HEK293 (cell line): ENCODE measurements around the gene MAP1S.

Source experiments
- CTCF ChIA-PET: fragments of 350-600 bp; formaldehyde crosslinking; extraction: SDS; loops from one replicate; lab custom pipeline; 2021; ENCODE audit warnings: antibody characterized with exemption; lab: Yijun Ruan, JAX
- POLR2A ChIA-PET: fragments of 300-600 bp; formaldehyde crosslinking; extraction: SDS; loops from one replicate; lab custom pipeline; 2020; ENCODE audit warnings: antibody characterized with exemption, inconsistent platforms; lab: Yijun Ruan, JAX
- H3K27ac ChIP-seq: fragments of 200-500 bp; sonication (Bioruptor generic); 2 replicates; pipeline ENCODE4 v1.5.1; 2014; ENCODE audit warnings: low read depth, low read length, control low read depth, inconsistent platforms; ENCODE audit errors: extremely low read depth
- H3K36me3 ChIP-seq, 2 experiments: fragments of 200-500 bp in 1 of 2; sonication (Bioruptor generic) in 1 of 2; 1 replicate in 1 of 2; 2 replicates in 1 of 2; pipeline ENCODE4 v1.5.1; 2014 to 2017; ENCODE audit warnings: inconsistent platforms in 2 of 2, low read length in 2 of 2; ENCODE audit not compliant: control insufficient read depth in 2 of 2, insufficient read depth in 1 of 2
- H3K4me1 ChIP-seq: fragments of 200-500 bp; sonication (Bioruptor generic); 2 replicates; pipeline ENCODE4 v1.5.1; 2014; ENCODE audit warnings: mild to moderate bottlenecking, low read length, inconsistent platforms; ENCODE audit not compliant: control insufficient read depth, insufficient read depth
- H3K4me3 ChIP-seq: 2 replicates; pipeline ENCODE4 v1.5.1; 2011; ENCODE audit warnings: low read depth, mild to moderate bottlenecking, control low read depth, low read length, moderate library complexity
- H3K9me3 ChIP-seq: fragments of 200-500 bp; sonication (Bioruptor generic); 2 replicates; pipeline ENCODE4 v1.5.1; 2014; ENCODE audit warnings: low read depth, low read length, inconsistent platforms; ENCODE audit not compliant: control insufficient read depth, insufficient read depth
- KLF1 ChIP-seq: fragments of 450-650 bp; formaldehyde crosslinking; IDR thresholded peaks from 2 replicates; pipeline ENCODE4 v1.5.1; 2016; ENCODE audit warnings: missing biosample characterization, missing genetic modification characterization
- KLF9 ChIP-seq: fragments of 450-650 bp; formaldehyde crosslinking; IDR thresholded peaks from 2 replicates; pipeline ENCODE4 v1.5.1; 2016; ENCODE audit warnings: missing biosample characterization, missing genetic modification characterization, low read depth
- SCRT1 ChIP-seq: fragments of 450-650 bp; formaldehyde crosslinking; IDR thresholded peaks from 2 replicates; pipeline ENCODE4 v1.5.1; 2016; ENCODE audit warnings: missing biosample characterization, missing genetic modification characterization, borderline replicate concordance
- SP2 ChIP-seq: fragments of 450-650 bp; formaldehyde crosslinking; IDR thresholded peaks from 2 replicates; pipeline ENCODE4 v1.5.1; 2016; ENCODE audit warnings: missing biosample characterization, missing genetic modification characterization
- SP3 ChIP-seq: fragments of 450-650 bp; formaldehyde crosslinking; IDR thresholded peaks from 2 replicates; pipeline ENCODE4 v1.5.1; 2016; ENCODE audit warnings: missing biosample characterization, missing genetic modification characterization
- ZEB2 ChIP-seq: fragments of 450-650 bp; formaldehyde crosslinking; IDR thresholded peaks from 2 replicates; pipeline ENCODE4 v1.5.1; 2016; ENCODE audit warnings: missing biosample characterization, missing genetic modification characterization
- ZFHX2 ChIP-seq: fragments of 450-650 bp; formaldehyde crosslinking; conservative IDR thresholded peaks from 2 replicates; pipeline ENCODE4 v1.5.1; 2016; ENCODE audit warnings: missing biosample characterization, missing genetic modification characterization
- ZIC2 ChIP-seq: fragments of 450-650 bp; formaldehyde crosslinking; IDR thresholded peaks from 2 replicates; pipeline ENCODE4 v1.5.1; 2016; ENCODE audit warnings: missing biosample characterization, missing genetic modification characterization
- ZNF202 ChIP-seq: fragments of 450-650 bp; formaldehyde crosslinking; IDR thresholded peaks from 2 replicates; pipeline ENCODE4 v1.5.1; 2016; ENCODE audit warnings: missing biosample characterization, missing genetic modification characterization, borderline replicate concordance
- ZNF23 ChIP-seq: fragments of 450-650 bp; formaldehyde crosslinking; IDR thresholded peaks from 2 replicates; pipeline ENCODE4 v1.5.1; 2016; ENCODE audit warnings: missing biosample characterization, missing genetic modification characterization, borderline replicate concordance
- ZNF239 ChIP-seq: fragments of 450-650 bp; formaldehyde crosslinking; IDR thresholded peaks from 2 replicates; pipeline ENCODE4 v1.5.1; 2016; ENCODE audit warnings: missing biosample characterization, missing genetic modification characterization
- ZNF248 ChIP-seq: fragments of 450-650 bp; formaldehyde crosslinking; IDR thresholded peaks from 2 replicates; pipeline ENCODE4 v1.5.1; 2017; ENCODE audit warnings: missing biosample characterization, missing genetic modification characterization
- ZNF341 ChIP-seq: fragments of 450-650 bp; formaldehyde crosslinking; IDR thresholded peaks from 2 replicates; pipeline ENCODE4; 2016; ENCODE audit warnings: low read depth, missing biosample characterization, missing genetic modification characterization
- ZNF610 ChIP-seq: fragments of 450-650 bp; formaldehyde crosslinking; IDR thresholded peaks from 2 replicates; pipeline ENCODE4 v1.5.1; 2016; ENCODE audit warnings: missing biosample characterization, missing genetic modification characterization, borderline replicate concordance
- ZNF791 ChIP-seq: fragments of 450-650 bp; formaldehyde crosslinking; IDR thresholded peaks from 2 replicates; pipeline ENCODE4 v1.5.1; 2016; ENCODE audit warnings: missing biosample characterization, missing genetic modification characterization
- TF ChIP-seq, protein P1 (sequence below): fragments of 450-650 bp; formaldehyde crosslinking; IDR thresholded peaks from 2 replicates; pipeline ENCODE4 v1.5.1; 2016; ENCODE audit warnings: missing biosample characterization, missing genetic modification characterization
- TF ChIP-seq, protein P2 (sequence below): fragments of 450-650 bp; formaldehyde crosslinking; IDR thresholded peaks from 2 replicates; pipeline ENCODE4 v1.5.1; 2017; ENCODE audit warnings: missing biosample characterization, mild to moderate bottlenecking, missing genetic modification characterization, moderate library complexity
- TF ChIP-seq, protein P3 (sequence below): fragments of 450-650 bp; formaldehyde crosslinking; conservative IDR thresholded peaks from 2 replicates; pipeline ENCODE4 v1.5.1; 2016; ENCODE audit warnings: low read depth, missing biosample characterization, missing genetic modification characterization
- TF ChIP-seq, protein P4 (sequence below): fragments of 450-650 bp; formaldehyde crosslinking; optimal IDR thresholded peaks from 2 replicates; pipeline ENCODE3; 2016; ENCODE audit warnings: missing biosample characterization, mild to moderate bottlenecking, missing genetic modification characterization
- TF ChIP-seq, protein P5 (sequence below): fragments of 450-650 bp; formaldehyde crosslinking; IDR thresholded peaks from 2 replicates; pipeline ENCODE4 v1.5.1; 2017; ENCODE audit warnings: missing biosample characterization, missing genetic modification characterization
- TF ChIP-seq, protein P6 (sequence below): fragments of 450-650 bp; formaldehyde crosslinking; IDR thresholded peaks from 2 replicates; pipeline ENCODE4 v1.5.0; 2017; ENCODE audit warnings: missing biosample characterization, missing genetic modification characterization, borderline replicate concordance

Gene MAP1S

DNA sequence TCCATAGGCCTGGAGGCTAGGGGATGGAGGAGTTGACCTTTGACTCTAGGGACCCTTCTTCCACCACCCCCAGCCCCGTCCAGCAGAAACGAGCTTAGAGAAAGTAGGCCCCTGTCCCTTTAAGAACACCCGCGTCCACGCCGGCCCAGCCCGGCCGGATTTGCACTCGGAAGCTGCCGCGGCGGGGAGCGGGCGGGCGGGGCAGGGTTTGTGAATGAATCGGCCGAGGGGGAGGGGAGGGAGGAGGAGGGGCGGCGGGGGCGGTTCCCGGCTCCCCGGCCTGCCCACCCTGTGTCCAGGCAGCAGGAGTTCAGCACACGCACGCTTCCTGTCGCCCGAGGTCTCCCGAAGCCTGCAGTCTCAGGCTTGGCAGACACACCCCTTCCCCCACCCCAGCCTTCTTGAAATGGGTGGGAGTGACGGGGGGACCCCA is 32.7 kb upstream of the MAP1S start:
- CTCF ChIA-PET: no interaction called here
- Histone ChIP-seq H3K36me3 (no peaks in the 10 kb centered on the region), H3K4me3 (no peak overlapping the region), H3K9me3 (no peaks in the 10 kb centered on the region), H3K4me1 (no peaks in the 10 kb centered on the region), H3K27ac (no peak overlapping the region)
- POLR2A ChIA-PET: no interaction called here
- TF ChIP-seq ZNF610 (no peak), ZIC2 (peak; percentile 19; the same call in 1 of the 2 replicates), ZNF202 (tag by site-specific recombination) (no peak), SP2 (peak; percentile 45; the same call in 1 of the 2 replicates), SP3 (tag by site-specific recombination) (peak; percentile 51), KLF9 (tag by site-specific recombination) (peak; percentile 43), ZEB2 (tag by site-specific recombination) (no peak), ZNF791 (tag by site-specific recombination) (no peak), KLF1 (tag by site-specific recombination) (0 out of 2 replicates have a peak, but pooled peaks have one; percentile 9)
- TF ChIP-seq, protein P1, sequence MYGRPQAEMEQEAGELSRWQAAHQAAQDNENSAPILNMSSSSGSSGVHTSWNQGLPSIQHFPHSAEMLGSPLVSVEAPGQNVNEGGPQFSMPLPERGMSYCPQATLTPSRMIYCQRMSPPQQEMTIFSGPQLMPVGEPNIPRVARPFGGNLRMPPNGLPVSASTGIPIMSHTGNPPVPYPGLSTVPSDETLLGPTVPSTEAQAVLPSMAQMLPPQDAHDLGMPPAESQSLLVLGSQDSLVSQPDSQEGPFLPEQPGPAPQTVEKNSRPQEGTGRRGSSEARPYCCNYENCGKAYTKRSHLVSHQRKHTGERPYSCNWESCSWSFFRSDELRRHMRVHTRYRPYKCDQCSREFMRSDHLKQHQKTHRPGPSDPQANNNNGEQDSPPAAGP: peak; percentile 28; the same call in 1 of the 2 replicates
- TF ChIP-seq, protein P2, sequence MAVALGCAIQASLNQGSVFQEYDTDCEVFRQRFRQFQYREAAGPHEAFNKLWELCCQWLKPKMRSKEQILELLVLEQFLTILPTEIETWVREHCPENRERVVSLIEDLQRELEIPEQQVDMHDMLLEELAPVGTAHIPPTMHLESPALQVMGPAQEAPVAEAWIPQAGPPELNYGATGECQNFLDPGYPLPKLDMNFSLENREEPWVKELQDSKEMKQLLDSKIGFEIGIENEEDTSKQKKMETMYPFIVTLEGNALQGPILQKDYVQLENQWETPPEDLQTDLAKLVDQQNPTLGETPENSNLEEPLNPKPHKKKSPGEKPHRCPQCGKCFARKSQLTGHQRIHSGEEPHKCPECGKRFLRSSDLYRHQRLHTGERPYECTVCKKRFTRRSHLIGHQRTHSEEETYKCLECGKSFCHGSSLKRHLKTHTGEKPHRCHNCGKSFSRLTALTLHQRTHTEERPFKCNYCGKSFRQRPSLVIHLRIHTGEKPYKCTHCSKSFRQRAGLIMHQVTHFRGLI (tag by site-specific recombination): peak; percentile 55; the same call in 1 of the 2 replicates
- TF ChIP-seq, protein P3, sequence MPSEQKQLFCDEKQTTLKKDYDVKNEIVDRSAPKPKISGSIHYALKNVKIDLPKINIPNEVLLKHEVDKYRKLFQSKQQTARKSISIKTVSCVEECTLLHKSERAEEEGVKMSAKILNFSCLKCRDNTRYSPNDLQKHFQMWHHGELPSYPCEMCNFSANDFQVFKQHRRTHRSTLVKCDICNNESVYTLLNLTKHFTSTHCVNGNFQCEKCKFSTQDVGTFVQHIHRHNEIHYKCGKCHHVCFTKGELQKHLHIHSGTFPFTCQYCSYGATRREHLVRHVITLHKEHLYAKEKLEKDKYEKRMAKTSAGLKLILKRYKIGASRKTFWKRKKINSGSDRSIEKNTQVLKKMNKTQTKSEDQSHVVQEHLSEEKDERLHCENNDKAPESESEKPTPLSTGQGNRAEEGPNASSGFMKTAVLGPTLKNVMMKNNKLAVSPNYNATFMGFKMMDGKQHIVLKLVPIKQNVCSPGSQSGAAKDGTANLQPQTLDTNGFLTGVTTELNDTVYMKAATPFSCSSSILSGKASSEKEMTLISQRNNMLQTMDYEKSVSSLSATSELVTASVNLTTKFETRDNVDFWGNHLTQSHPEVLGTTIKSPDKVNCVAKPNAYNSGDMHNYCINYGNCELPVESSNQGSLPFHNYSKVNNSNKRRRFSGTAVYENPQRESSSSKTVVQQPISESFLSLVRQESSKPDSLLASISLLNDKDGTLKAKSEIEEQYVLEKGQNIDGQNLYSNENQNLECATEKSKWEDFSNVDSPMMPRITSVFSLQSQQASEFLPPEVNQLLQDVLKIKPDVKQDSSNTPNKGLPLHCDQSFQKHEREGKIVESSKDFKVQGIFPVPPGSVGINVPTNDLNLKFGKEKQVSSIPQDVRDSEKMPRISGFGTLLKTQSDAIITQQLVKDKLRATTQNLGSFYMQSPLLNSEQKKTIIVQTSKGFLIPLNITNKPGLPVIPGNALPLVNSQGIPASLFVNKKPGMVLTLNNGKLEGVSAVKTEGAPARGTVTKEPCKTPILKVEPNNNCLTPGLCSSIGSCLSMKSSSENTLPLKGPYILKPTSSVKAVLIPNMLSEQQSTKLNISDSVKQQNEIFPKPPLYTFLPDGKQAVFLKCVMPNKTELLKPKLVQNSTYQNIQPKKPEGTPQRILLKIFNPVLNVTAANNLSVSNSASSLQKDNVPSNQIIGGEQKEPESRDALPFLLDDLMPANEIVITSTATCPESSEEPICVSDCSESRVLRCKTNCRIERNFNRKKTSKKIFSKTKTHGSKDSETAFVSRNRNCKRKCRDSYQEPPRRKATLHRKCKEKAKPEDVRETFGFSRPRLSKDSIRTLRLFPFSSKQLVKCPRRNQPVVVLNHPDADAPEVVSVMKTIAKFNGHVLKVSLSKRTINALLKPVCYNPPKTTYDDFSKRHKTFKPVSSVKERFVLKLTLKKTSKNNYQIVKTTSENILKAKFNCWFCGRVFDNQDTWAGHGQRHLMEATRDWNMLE: no peak
- TF ChIP-seq, protein P4, sequence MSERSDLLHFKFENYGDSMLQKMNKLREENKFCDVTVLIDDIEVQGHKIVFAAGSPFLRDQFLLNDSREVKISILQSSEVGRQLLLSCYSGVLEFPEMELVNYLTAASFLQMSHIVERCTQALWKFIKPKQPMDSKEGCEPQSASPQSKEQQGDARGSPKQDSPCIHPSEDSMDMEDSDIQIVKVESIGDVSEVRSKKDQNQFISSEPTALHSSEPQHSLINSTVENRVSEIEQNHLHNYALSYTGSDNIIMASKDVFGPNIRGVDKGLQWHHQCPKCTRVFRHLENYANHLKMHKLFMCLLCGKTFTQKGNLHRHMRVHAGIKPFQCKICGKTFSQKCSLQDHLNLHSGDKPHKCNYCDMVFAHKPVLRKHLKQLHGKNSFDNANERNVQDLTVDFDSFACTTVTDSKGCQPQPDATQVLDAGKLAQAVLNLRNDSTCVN (tag by site-specific recombination): peak; percentile 13

DNA sequence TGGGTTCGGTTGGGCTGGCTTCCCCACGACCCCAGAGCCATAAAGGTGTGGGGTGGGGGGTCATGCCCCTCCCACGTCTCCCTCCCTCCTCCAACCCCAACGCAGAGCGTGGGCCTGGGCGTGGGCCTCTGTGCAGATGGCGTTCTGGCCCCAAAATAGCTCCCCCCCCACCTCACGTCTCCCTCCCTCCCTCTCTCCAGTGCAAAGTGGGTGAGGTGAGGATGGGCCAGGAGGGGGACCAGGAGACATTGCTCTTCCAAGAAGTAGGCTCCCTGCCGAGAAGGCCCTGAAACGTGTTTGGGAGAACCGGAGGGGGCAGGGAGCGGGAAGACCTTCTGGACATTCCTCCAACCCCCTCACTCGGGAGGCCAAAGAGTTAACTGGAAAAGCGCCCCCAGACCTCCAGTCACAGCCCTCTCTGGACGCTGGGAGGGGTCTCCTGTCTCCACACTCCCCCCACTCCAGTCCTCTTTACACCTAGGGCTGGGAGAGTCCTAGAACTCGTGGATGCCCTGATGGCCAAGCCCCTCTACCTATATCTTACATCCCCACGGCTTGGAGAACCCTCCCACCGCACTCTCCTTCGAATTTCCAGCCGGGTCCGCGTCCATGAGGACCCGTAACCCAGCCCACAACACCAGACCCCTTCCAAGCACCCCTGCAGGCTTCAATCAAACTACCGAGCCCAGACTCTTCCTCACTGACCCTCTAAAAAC is 32.0 kb upstream of the MAP1S start:
- no peaks in the 10 kb centered on the region for H3K36me3 ChIP-seq
- CTCF ChIA-PET: no interaction called here
- no peak overlapping the region for H3K27ac ChIP-seq
- no peaks in the 10 kb centered on the region for H3K9me3 ChIP-seq
- H3K4me1 ChIP-seq: no peaks in the 10 kb centered on the region
- POLR2A ChIA-PET: no interaction called here
- H3K4me3 ChIP-seq: no peak overlapping the region
- no peak for TF ChIP-seq SCRT1 (tag by site-specific recombination)
- peak; percentile 75 for TF ChIP-seq ZNF341 (tag by site-specific recombination)
- TF ChIP-seq ZNF239 (tag by site-specific recombination): no peak
- TF ChIP-seq ZNF248: no peak
- TF ChIP-seq, protein P5, sequence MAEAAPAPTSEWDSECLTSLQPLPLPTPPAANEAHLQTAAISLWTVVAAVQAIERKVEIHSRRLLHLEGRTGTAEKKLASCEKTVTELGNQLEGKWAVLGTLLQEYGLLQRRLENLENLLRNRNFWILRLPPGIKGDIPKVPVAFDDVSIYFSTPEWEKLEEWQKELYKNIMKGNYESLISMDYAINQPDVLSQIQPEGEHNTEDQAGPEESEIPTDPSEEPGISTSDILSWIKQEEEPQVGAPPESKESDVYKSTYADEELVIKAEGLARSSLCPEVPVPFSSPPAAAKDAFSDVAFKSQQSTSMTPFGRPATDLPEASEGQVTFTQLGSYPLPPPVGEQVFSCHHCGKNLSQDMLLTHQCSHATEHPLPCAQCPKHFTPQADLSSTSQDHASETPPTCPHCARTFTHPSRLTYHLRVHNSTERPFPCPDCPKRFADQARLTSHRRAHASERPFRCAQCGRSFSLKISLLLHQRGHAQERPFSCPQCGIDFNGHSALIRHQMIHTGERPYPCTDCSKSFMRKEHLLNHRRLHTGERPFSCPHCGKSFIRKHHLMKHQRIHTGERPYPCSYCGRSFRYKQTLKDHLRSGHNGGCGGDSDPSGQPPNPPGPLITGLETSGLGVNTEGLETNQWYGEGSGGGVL (tag by site-specific recombination): peak; percentile 79
- peak; percentile 93 for TF ChIP-seq ZFHX2
- TF ChIP-seq, protein P6, sequence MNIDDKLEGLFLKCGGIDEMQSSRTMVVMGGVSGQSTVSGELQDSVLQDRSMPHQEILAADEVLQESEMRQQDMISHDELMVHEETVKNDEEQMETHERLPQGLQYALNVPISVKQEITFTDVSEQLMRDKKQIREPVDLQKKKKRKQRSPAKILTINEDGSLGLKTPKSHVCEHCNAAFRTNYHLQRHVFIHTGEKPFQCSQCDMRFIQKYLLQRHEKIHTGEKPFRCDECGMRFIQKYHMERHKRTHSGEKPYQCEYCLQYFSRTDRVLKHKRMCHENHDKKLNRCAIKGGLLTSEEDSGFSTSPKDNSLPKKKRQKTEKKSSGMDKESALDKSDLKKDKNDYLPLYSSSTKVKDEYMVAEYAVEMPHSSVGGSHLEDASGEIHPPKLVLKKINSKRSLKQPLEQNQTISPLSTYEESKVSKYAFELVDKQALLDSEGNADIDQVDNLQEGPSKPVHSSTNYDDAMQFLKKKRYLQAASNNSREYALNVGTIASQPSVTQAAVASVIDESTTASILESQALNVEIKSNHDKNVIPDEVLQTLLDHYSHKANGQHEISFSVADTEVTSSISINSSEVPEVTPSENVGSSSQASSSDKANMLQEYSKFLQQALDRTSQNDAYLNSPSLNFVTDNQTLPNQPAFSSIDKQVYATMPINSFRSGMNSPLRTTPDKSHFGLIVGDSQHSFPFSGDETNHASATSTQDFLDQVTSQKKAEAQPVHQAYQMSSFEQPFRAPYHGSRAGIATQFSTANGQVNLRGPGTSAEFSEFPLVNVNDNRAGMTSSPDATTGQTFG (tag by site-specific recombination): no peak
- no peak for TF ChIP-seq ZEB2 (tag by site-specific recombination)
- TF ChIP-seq ZNF23 (tag by site-specific recombination): no peak
